ENCODE measurements around the gene PCNX3. TPM values are rescaled to one million over a fixed set of nuclear protein-coding genes. Genes with fewer than 3 reads are reported as not detected.
A peak's percentile ranks its signal among the peaks of the same experiment; 100 is the strongest.

The PCNX3 gene
- total and polyA plus RNA-seq, 2 of the 13 experiments (the other 11 are each of a cell fraction or from before 2014, with no cell fraction given): 16.2 to 23.0 TPM

- TF ChIP-seq ZBTB40 (IDR thresholded peaks at IDR 0.05): no peak
- no peak for TF ChIP-seq ZBTB40 (CRISPR knock-in tag; IDR thresholded peaks at IDR 0.05)
- TF ChIP-seq SRSF1 (optimal IDR thresholded peaks at IDR 0.05; ENCODE audit: low read depth, low read length): no peak
- no peak for TF ChIP-seq PRPF4 (IDR thresholded peaks at IDR 0.05; ENCODE audit: low read depth, low read length, poor library complexity, severe bottlenecking)
- TF ChIP-seq ZFP82 (CRISPR knock-in tag; IDR thresholded peaks at IDR 0.05; ENCODE audit: borderline replicate concordance): peak; percentile 78; the same call in 1 of the 2 replicates
- no peak; the same call in 1 of the 2 replicates for TF ChIP-seq ZBTB25 (CRISPR knock-in tag; IDR thresholded peaks at IDR 0.05)
- no peak for TF ChIP-seq ATF1 (CRISPR knock-in tag; IDR thresholded peaks at IDR 0.05)
- no peak for TF ChIP-seq BCL6 (CRISPR knock-in tag; IDR thresholded peaks at IDR 0.05)
- peak; percentile 35; the same call in 1 of the 2 replicates for TF ChIP-seq FOXC1 (CRISPR knock-in tag; IDR thresholded peaks at IDR 0.05; ENCODE audit: borderline replicate concordance)
- TF ChIP-seq SNAPC5 (CRISPR knock-in tag; IDR thresholded peaks at IDR 0.05; ENCODE audit: borderline replicate concordance): 0 out of 2 replicates have a peak, but pooled peaks have one; percentile 61
- no peak for TF ChIP-seq HNRNPL (IDR thresholded peaks at IDR 0.05; ENCODE audit: low read depth, low read length)
- no peak for TF ChIP-seq ZNF160 (CRISPR knock-in tag; IDR thresholded peaks at IDR 0.05)
- no peak for TF ChIP-seq ZNF326 (CRISPR knock-in tag; IDR thresholded peaks at IDR 0.05; ENCODE audit: borderline replicate concordance)
These were observed 22.3 kb downstream of the PCNX3 start, which contains the start of gene SIPA1 (continued) for GRCh38 chr11:65637794-65638419.
